ENCODE results near the gene VRK3.

Gene VRK3

GRCh38 chr19:49952906-49953305 is 72.3 kb downstream of the VRK3 start:
- no peak for TF ChIP-seq EZH2phosphoT487 (IDR thresholded peaks at IDR 0.05; ENCODE audit: borderline replicate concordance)
- no peak for TF ChIP-seq CTCF (conservative IDR thresholded peaks at IDR 0.05; ENCODE audit: low read length)
- Histone ChIP-seq H3K27me3 (ENCODE audit: insufficient read depth, low read length, poor library complexity, severe bottlenecking) (no peaks in the 10 kb centered on the region), H4K20me1 (ENCODE audit: insufficient read depth, low read length, poor library complexity, severe bottlenecking) (no peaks in the 10 kb centered on the region), H3K9ac (ENCODE audit: low read depth, low read length, poor library complexity, severe bottlenecking) (no peak overlapping the region), H3K9me2 (replicated peaks; ENCODE audit: low read depth, low read length) (no peaks in the 10 kb centered on the region), H3K79me2 (ENCODE audit: insufficient read depth, low read length) (no peaks in the 10 kb centered on the region), H3K4me3 (ENCODE audit: low read length, poor library complexity, severe bottlenecking) (no peak overlapping the region), H3K36me3 (ENCODE audit: insufficient read depth, low read length) (no peaks in the 10 kb centered on the region), H3F3A (ENCODE audit: low read depth) (no peaks in the 10 kb centered on the region), H3K9me3 (ENCODE audit: insufficient read depth, low read depth, low read length) (no peaks in the 10 kb centered on the region), H3K4me2 (ENCODE audit: low read depth, low read length, poor library complexity, severe bottlenecking) (no peak overlapping the region), H2AFZ (ENCODE audit: low read length) (no peak overlapping the region), H3K4me1 (ENCODE audit: insufficient read depth, low read length, poor library complexity, severe bottlenecking) (no peaks in the 10 kb centered on the region)

GRCh38 chr19:49952479-49952836 is 72.7 kb downstream of the VRK3 start:
- Histone ChIP-seq H3K9me3 (ENCODE audit: insufficient read depth, low read depth, low read length) (no peaks in the 10 kb centered on the region), H3F3A (ENCODE audit: low read depth) (no peaks in the 10 kb centered on the region), H2AFZ (ENCODE audit: low read length) (no peak overlapping the region), H3K27me3 (ENCODE audit: insufficient read depth, low read length, poor library complexity, severe bottlenecking) (no peaks in the 10 kb centered on the region), H3K4me2 (ENCODE audit: low read depth, low read length, poor library complexity, severe bottlenecking) (no peak overlapping the region), H3K9ac (ENCODE audit: low read depth, low read length, poor library complexity, severe bottlenecking) (no peak overlapping the region), H4K20me1 (ENCODE audit: insufficient read depth, low read length, poor library complexity, severe bottlenecking) (no peaks in the 10 kb centered on the region), H3K36me3 (ENCODE audit: insufficient read depth, low read length) (no peaks in the 10 kb centered on the region), H3K4me1 (ENCODE audit: insufficient read depth, low read length, poor library complexity, severe bottlenecking) (no peaks in the 10 kb centered on the region), H3K4me3 (ENCODE audit: low read length, poor library complexity, severe bottlenecking) (no peak overlapping the region), H3K79me2 (ENCODE audit: insufficient read depth, low read length) (no peaks in the 10 kb centered on the region), H3K9me2 (replicated peaks; ENCODE audit: low read depth, low read length) (no peaks in the 10 kb centered on the region)
- TF ChIP-seq CTCF (conservative IDR thresholded peaks at IDR 0.05; ENCODE audit: low read length) (no peak), EZH2phosphoT487 (IDR thresholded peaks at IDR 0.05; ENCODE audit: borderline replicate concordance) (no peak)

- no peaks in the 10 kb centered on the region for H4K20me1 ChIP-seq (ENCODE audit: insufficient read depth, low read length, poor library complexity, severe bottlenecking)
These were observed 73.2 kb downstream of the VRK3 start for GRCh38 chr19:49951806-49952478.

More at GRCh38 chr19:49951806-49952478, 73.2 kb downstream of the VRK3 start:
- H3K79me2 ChIP-seq (ENCODE audit: insufficient read depth, low read length): no peaks in the 10 kb centered on the region
- H3K36me3 ChIP-seq (ENCODE audit: insufficient read depth, low read length): no peaks in the 10 kb centered on the region
- H3K4me3 ChIP-seq (ENCODE audit: low read length, poor library complexity, severe bottlenecking): no peak overlapping the region
- TF ChIP-seq CTCF (conservative IDR thresholded peaks at IDR 0.05; ENCODE audit: low read length): no peak
- no peak for TF ChIP-seq EZH2phosphoT487 (IDR thresholded peaks at IDR 0.05; ENCODE audit: borderline replicate concordance)
- no peaks in the 10 kb centered on the region for H3K9me2 ChIP-seq (replicated peaks; ENCODE audit: low read depth, low read length)
- no peak overlapping the region for H3K9ac ChIP-seq (ENCODE audit: low read depth, low read length, poor library complexity, severe bottlenecking)
- H2AFZ ChIP-seq (ENCODE audit: low read length): no peak overlapping the region
- no peaks in the 10 kb centered on the region for H3F3A ChIP-seq (ENCODE audit: low read depth)
- H3K4me1 ChIP-seq (ENCODE audit: insufficient read depth, low read length, poor library complexity, severe bottlenecking): no peaks in the 10 kb centered on the region
- no peaks in the 10 kb centered on the region for H3K9me3 ChIP-seq (ENCODE audit: insufficient read depth, low read depth, low read length)
- H3K27me3 ChIP-seq (ENCODE audit: insufficient read depth, low read length, poor library complexity, severe bottlenecking): no peaks in the 10 kb centered on the region
- no peak overlapping the region for H3K4me2 ChIP-seq (ENCODE audit: low read depth, low read length, poor library complexity, severe bottlenecking)
